IPS-NIHi11 (cell line): ENCODE measurements around the gene NARF.
A peak's percentile ranks its signal among the peaks of the same experiment; 100 is the strongest.
"Not testable (repeated sequence)": the region's sequence is repeated elsewhere in the genome, so short reads cannot be mapped to it uniquely, and the experiment has no call there.

ENCODE experiments used
- DNase-seq: peaks from one replicate; pipeline ENCODE4 v3.0.0; 2012; ENCODE audit warnings: mixed read lengths, low spot score

The NARF gene

GRCh38 chr17:82458179-82458884 lies at the start of gene NARF:
Gene NARF, plus strand, starts transcription at chr17:82458741. Its CDS starts 63 bp downstream, at chr17:82458804.
- DNase-seq, result peak; percentile 100

GRCh38 chr17:82408938-82409318 lies 49.6 kb upstream of the NARF start:
- DNase-seq, result no peak

GRCh38 chr17:82410014-82410716 lies 48.4 kb upstream of the NARF start:
- no peak for DNase-seq

GRCh38 chr17:82411396-82412053 lies 47.0 kb upstream of the NARF start:
- no peak for DNase-seq

GRCh38 chr17:82412081-82412480 lies 46.5 kb upstream of the NARF start:
- DNase-seq, result not testable (repeated sequence)

- DNase-seq, result no peak
Measured at GRCh38 chr17:82412535-82413520, 45.7 kb upstream of the NARF start.

- DNase-seq, result peak; percentile 98
Measured at GRCh38 chr17:82414548-82415281, 43.8 kb upstream of the NARF start.

- no peak for DNase-seq
Measured at GRCh38 chr17:82415336-82415735, 43.2 kb upstream of the NARF start.

- no peak for DNase-seq
Measured at GRCh38 chr17:82415786-82416185, 42.8 kb upstream of the NARF start.

GRCh38 chr17:82416264-82416663 lies 42.3 kb upstream of the NARF start:
- no peak for DNase-seq

GRCh38 chr17:82416771-82417170 lies 41.8 kb upstream of the NARF start:
- DNase-seq, result no peak

- DNase-seq, result peak; percentile 98
Measured at GRCh38 chr17:82418001-82418986, 40.2 kb upstream of the NARF start, which contains the start of the genes HEXD and OGFOD3. Gene HEXD, plus strand, starts transcription at chr17:82418347. Its CDS starts 1,453 bp downstream, at chr17:82419800. Gene OGFOD3, minus strand, starts transcription at chr17:82418586. Its CDS starts 101 bp downstream, at chr17:82418485.

- no peak for DNase-seq
Measured at GRCh38 chr17:82419540-82419939, 39.0 kb upstream of the NARF start.

GRCh38 chr17:82424001-82424862 lies 34.3 kb upstream of the NARF start:
- DNase-seq, result peak; percentile 71

- DNase-seq, result no peak
Measured at GRCh38 chr17:82424863-82425159, 33.7 kb upstream of the NARF start.

GRCh38 chr17:82428546-82428945 lies 30.0 kb upstream of the NARF start:
- DNase-seq, result no peak

- no peak for DNase-seq
Measured at GRCh38 chr17:82429824-82430223, 28.7 kb upstream of the NARF start.

GRCh38 chr17:82432017-82432416 lies 26.5 kb upstream of the NARF start:
- DNase-seq, result no peak
